ENCODE results near the gene MAML3.

GRCh38 chr4:140105436-140105835 is 48.5 kb downstream of the MAML3 start:
- no peak for TF ChIP-seq POLR2A (IDR thresholded peaks at IDR 0.05; ENCODE audit: low read length)
- no peak for TF ChIP-seq GATA1 (IDR thresholded peaks at IDR 0.05; ENCODE audit: low read depth, low read length)
